HCT116 (cell line): ENCODE measurements around the gene GJB4. TPM values are rescaled to one million over a fixed set of nuclear protein-coding genes. Genes with fewer than 3 reads are reported as not detected.

Experiments
- ATAC-seq: fragments of 200-7000 bp; cut with Tn5 transposase; 2 replicates; pipeline ENCODE4 v1.9.1; 2020; ENCODE audit warnings: mild to moderate bottlenecking, moderate library complexity
- BruUV-seq: library from RNA; stranded (reverse); fragments of 400-500 nt; replicated peaks from 2 replicates; lab custom pipeline; 2021; lab: Mats Ljungman, UMichigan
- CTCF ChIA-PET: fragments of 300-600 bp; sonication (Branson Sonifier 250); formaldehyde crosslinking; loops from one replicate; lab custom pipeline; 2021; ENCODE audit warnings: antibody characterized with exemption; lab: Charles Lee
- POLR2A ChIA-PET: fragments of 300-600, 350-600 bp; sonication (Branson Sonifier 250); formaldehyde crosslinking; loops from one replicate; lab custom pipeline; 2021; ENCODE audit warnings: antibody characterized with exemption; lab: Charles Lee
- RAD21 ChIA-PET, 2 experiments: fragments of 300-600 bp; sonication (Branson Sonifier 250); formaldehyde crosslinking; loops; one replicate each; lab custom pipeline; 2023; ENCODE audit warnings: low total read pairs in 2 of 2; ENCODE audit not compliant: uncharacterized antibody in 2 of 2, unreplicated experiment in 2 of 2, low non-redundant PET in 1 of 2; lab: Charles Lee
- DNase-seq: peaks from one replicate; pipeline ENCODE4 v3.0.0-alpha.2; 2010; ENCODE audit warnings: low read depth, low spot score
- H2AFZ ChIP-seq: fragments of 200-600 bp; shearing (Covaris generic), sonication (generic); 2 replicates; pipeline ENCODE4 v1.6.1; 2017; ENCODE audit warnings: low read depth, mixed run types, mixed read lengths, antibody characterized with exemption, low read length; ENCODE audit not compliant: poor library complexity, severe bottlenecking
- H3K27ac ChIP-seq: 2 replicates; pipeline ENCODE4 v1.5.1; 2012; ENCODE audit warnings: low read depth, low read length
- H3K27me3 ChIP-seq: fragments of 200-600 bp; sonication (generic); 2 replicates; pipeline ENCODE4 v1.6.1; 2016; ENCODE audit warnings: mixed run types, low read length, mixed read lengths; ENCODE audit not compliant: insufficient read depth
- H3K36me3 ChIP-seq, 2 experiments: fragments of 200-500 bp in 1 of 2; fragments of 200-600 bp in 1 of 2; sonication (Bioruptor generic) in 1 of 2; sonication (generic) in 1 of 2; 2 replicates each; pipeline versions ENCODE4 v1.5.1 to v1.6.1; 2014 to 2016; ENCODE audit warnings: low read length in 2 of 2, inconsistent platforms in 1 of 2, mixed read lengths in 1 of 2, mixed run types in 1 of 2; ENCODE audit not compliant: insufficient read depth in 2 of 2, control insufficient read depth in 1 of 2
- H3K4me1 ChIP-seq, 2 experiments: fragments of 200-600 bp in 1 of 2; sonication (generic) in 1 of 2; 2 replicates each; pipeline versions ENCODE4 v1.5.1 to v1.6.1; 2012 to 2017; ENCODE audit warnings: low read length in 2 of 2, inconsistent platforms in 1 of 2, mild to moderate bottlenecking in 1 of 2, mixed read lengths in 1 of 2, mixed run types in 1 of 2, moderate library complexity in 1 of 2; ENCODE audit not compliant: insufficient read depth in 2 of 2, control insufficient read depth in 1 of 2
- H3K4me2 ChIP-seq: fragments of 200-600 bp; sonication (generic); 2 replicates; pipeline ENCODE4 v1.6.1; 2017; ENCODE audit warnings: mixed run types, low read length, mixed read lengths
- H3K4me3 ChIP-seq, 2 experiments: fragments of 200-600 bp in 1 of 2; sonication (generic) in 1 of 2; replicated peaks in 1 of 2; 2 replicates each; pipeline ENCODE4 v1.5.1; 2011 to 2016; ENCODE audit warnings: low read length in 2 of 2, control low read depth in 1 of 2, low read depth in 1 of 2, mild to moderate bottlenecking in 1 of 2, mixed read lengths in 1 of 2, mixed run types in 1 of 2
- H3K79me2 ChIP-seq: fragments of 200-600 bp; sonication (generic); 2 replicates; pipeline ENCODE4 v1.6.1; 2017; ENCODE audit warnings: mild to moderate bottlenecking, mixed run types, low read length, moderate library complexity, mixed read lengths; ENCODE audit not compliant: insufficient read depth
- H3K9ac ChIP-seq: fragments of 200-600 bp; sonication (generic); 2 replicates; pipeline ENCODE4 v1.6.1; 2016; ENCODE audit warnings: low read length, mixed read lengths
- H3K9me2 ChIP-seq: fragments of 200-600 bp; sonication (generic), shearing (Covaris generic); 2 replicates; pipeline ENCODE4 v1.6.1; 2017; ENCODE audit warnings: mixed run types, mild to moderate bottlenecking, moderate library complexity; ENCODE audit not compliant: insufficient read depth
- H3K9me3 ChIP-seq, 2 experiments: fragments of 200-500 bp in 1 of 2; fragments of 200-600 bp in 1 of 2; sonication (Bioruptor generic) in 1 of 2; sonication (generic) in 1 of 2; 2 replicates each; pipeline ENCODE4 v1.6.1; 2014 to 2017; ENCODE audit warnings: low read length in 2 of 2, mixed read lengths in 2 of 2, inconsistent platforms in 1 of 2, low read depth in 1 of 2, mild to moderate bottlenecking in 1 of 2, mixed run types in 1 of 2, moderate library complexity in 1 of 2; ENCODE audit not compliant: control insufficient read depth in 1 of 2, insufficient read depth in 1 of 2
- H4K20me1 ChIP-seq: fragments of 200-600 bp; sonication (generic), shearing (Covaris generic); 2 replicates; pipeline ENCODE4 v1.6.1; 2017; ENCODE audit warnings: mixed run types, mild to moderate bottlenecking, moderate library complexity; ENCODE audit not compliant: insufficient read depth
- CBX3 ChIP-seq: IDR thresholded peaks from 2 replicates; pipeline ENCODE4 v1.6.1; 2012; ENCODE audit warnings: low read depth
- JUND ChIP-seq: IDR thresholded peaks from 2 replicates; pipeline ENCODE4 v1.6.1; 2012
- POLR2AphosphoS5 ChIP-seq: IDR thresholded peaks from 2 replicates; pipeline ENCODE4 v1.6.1; 2011; ENCODE audit warnings: mild to moderate bottlenecking, low read depth, low read length, moderate library complexity
- intact Hi-C: fragments of 100-400 bp; cut with micrococcal nuclease; formaldehyde crosslinking; loops from 2 replicates; pipeline ENCODE4 v1.10.0; 2022
- total RNA-seq: library from RNA; stranded (reverse); gene quantifications from one replicate; pipeline ENCODE4 v1.2.1, GENCODE V29; 2021; ENCODE audit not compliant: unreplicated experiment
- TF ChIP-seq, protein P1 (sequence below): IDR thresholded peaks from 2 replicates; pipeline ENCODE4 v1.6.1; 2012
- TF ChIP-seq, protein P2 (sequence below): IDR thresholded peaks from 2 replicates; pipeline ENCODE4 v1.6.1; 2011; ENCODE audit warnings: mild to moderate bottlenecking, low read length, moderate library complexity; ENCODE audit not compliant: insufficient replicate concordance; ENCODE audit errors: extremely low read depth
- TF ChIP-seq, protein P3 (sequence below), 3 experiments: fragments of 200-600 bp in 1 of 3; sonication (generic) in 1 of 3; IDR thresholded peaks in 2 of 3; conservative IDR thresholded peaks in 1 of 3; 2 replicates each; pipeline ENCODE4 v1.5.1; 2012 to 2017; ENCODE audit warnings: low read depth in 2 of 3, low read length in 2 of 3, antibody characterized with exemption in 1 of 3, borderline replicate concordance in 1 of 3, control low read depth in 1 of 3, mild to moderate bottlenecking in 1 of 3, mixed read lengths in 1 of 3, mixed run types in 1 of 3, moderate library complexity in 1 of 3; ENCODE audit not compliant: insufficient read depth in 1 of 3
- TF ChIP-seq, protein P4 (sequence below): IDR thresholded peaks from 2 replicates; pipeline ENCODE4 v1.6.1; 2012; ENCODE audit warnings: low read depth

Gene GJB4
- total RNA-seq, 1 experiment from 2014 or later: 2.0 TPM

DNA sequence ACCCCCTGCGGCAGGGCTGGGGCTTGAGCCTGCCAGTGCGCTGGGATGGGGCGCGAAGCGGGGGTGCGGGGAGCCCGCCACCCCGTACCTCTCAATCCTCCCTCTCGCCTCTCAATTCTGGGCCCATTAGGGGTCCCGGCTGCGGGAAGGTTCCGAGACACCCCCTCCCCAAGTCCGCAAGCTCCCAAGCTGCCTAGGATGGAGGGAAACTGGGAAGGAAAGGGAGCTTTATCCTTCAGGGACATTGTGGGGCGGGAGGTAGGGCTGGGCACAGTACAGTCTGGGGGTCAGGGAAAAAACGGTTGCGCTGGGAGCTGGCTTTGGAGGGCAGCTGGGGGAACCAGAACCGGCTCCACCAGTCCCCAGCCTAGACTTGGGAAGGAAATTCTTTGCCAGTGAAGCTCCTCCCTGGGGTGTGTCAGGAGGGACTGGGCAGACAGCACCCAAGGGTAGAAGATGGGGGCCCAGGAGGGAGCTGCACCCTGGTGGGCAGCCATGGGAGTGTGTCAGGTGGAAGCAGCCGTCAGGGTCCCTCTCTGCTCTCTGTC, 22.4 kb downstream of the GJB4 start:
- H3K4me1 ChIP-seq: peaks cover 39 to 64% of the 10 kb centered on the region in 2 experiments
- DNase-seq (no peak), ATAC-seq (peak; percentile 59)
- peak overlapping the region; percentile 83 for H3K9ac ChIP-seq
- RAD21 ChIA-PET: no interaction called here
- TF ChIP-seq JUND: no peak
- TF ChIP-seq CBX3: no peak
- peak; percentile 46; the same call in 1 of the 2 replicates for TF ChIP-seq POLR2AphosphoS5
- TF ChIP-seq, protein P1, sequence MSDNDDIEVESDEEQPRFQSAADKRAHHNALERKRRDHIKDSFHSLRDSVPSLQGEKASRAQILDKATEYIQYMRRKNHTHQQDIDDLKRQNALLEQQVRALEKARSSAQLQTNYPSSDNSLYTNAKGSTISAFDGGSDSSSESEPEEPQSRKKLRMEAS: no peak
- TF ChIP-seq, protein P2, sequence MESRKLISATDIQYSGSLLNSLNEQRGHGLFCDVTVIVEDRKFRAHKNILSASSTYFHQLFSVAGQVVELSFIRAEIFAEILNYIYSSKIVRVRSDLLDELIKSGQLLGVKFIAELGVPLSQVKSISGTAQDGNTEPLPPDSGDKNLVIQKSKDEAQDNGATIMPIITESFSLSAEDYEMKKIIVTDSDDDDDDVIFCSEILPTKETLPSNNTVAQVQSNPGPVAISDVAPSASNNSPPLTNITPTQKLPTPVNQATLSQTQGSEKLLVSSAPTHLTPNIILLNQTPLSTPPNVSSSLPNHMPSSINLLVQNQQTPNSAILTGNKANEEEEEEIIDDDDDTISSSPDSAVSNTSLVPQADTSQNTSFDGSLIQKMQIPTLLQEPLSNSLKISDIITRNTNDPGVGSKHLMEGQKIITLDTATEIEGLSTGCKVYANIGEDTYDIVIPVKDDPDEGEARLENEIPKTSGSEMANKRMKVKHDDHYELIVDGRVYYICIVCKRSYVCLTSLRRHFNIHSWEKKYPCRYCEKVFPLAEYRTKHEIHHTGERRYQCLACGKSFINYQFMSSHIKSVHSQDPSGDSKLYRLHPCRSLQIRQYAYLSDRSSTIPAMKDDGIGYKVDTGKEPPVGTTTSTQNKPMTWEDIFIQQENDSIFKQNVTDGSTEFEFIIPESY: no peak
- TF ChIP-seq, protein P3, sequence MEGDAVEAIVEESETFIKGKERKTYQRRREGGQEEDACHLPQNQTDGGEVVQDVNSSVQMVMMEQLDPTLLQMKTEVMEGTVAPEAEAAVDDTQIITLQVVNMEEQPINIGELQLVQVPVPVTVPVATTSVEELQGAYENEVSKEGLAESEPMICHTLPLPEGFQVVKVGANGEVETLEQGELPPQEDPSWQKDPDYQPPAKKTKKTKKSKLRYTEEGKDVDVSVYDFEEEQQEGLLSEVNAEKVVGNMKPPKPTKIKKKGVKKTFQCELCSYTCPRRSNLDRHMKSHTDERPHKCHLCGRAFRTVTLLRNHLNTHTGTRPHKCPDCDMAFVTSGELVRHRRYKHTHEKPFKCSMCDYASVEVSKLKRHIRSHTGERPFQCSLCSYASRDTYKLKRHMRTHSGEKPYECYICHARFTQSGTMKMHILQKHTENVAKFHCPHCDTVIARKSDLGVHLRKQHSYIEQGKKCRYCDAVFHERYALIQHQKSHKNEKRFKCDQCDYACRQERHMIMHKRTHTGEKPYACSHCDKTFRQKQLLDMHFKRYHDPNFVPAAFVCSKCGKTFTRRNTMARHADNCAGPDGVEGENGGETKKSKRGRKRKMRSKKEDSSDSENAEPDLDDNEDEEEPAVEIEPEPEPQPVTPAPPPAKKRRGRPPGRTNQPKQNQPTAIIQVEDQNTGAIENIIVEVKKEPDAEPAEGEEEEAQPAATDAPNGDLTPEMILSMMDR (IDR thresholded peaks at IDR 0.05 in 2 of 3, conservative IDR thresholded peaks at IDR 0.05 in 1 of 3; ENCODE audit: borderline replicate concordance in 1 of 3, insufficient read depth in 1 of 3, low read depth in 2 of 3, low read length in 2 of 3): peak in 2 of 3 experiments; percentile 21 to 40; a peak in 3 of 6 replicates
- TF ChIP-seq, protein P4, sequence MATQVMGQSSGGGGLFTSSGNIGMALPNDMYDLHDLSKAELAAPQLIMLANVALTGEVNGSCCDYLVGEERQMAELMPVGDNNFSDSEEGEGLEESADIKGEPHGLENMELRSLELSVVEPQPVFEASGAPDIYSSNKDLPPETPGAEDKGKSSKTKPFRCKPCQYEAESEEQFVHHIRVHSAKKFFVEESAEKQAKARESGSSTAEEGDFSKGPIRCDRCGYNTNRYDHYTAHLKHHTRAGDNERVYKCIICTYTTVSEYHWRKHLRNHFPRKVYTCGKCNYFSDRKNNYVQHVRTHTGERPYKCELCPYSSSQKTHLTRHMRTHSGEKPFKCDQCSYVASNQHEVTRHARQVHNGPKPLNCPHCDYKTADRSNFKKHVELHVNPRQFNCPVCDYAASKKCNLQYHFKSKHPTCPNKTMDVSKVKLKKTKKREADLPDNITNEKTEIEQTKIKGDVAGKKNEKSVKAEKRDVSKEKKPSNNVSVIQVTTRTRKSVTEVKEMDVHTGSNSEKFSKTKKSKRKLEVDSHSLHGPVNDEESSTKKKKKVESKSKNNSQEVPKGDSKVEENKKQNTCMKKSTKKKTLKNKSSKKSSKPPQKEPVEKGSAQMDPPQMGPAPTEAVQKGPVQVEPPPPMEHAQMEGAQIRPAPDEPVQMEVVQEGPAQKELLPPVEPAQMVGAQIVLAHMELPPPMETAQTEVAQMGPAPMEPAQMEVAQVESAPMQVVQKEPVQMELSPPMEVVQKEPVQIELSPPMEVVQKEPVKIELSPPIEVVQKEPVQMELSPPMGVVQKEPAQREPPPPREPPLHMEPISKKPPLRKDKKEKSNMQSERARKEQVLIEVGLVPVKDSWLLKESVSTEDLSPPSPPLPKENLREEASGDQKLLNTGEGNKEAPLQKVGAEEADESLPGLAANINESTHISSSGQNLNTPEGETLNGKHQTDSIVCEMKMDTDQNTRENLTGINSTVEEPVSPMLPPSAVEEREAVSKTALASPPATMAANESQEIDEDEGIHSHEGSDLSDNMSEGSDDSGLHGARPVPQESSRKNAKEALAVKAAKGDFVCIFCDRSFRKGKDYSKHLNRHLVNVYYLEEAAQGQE: no peak
- intact Hi-C loops: no loop called here
- H3K9me2 ChIP-seq: no peaks in the 10 kb centered on the region
- peaks cover 4 to 23% of the 10 kb centered on the region in 2 experiments; a peak in 2 of 4 replicates for H3K36me3 ChIP-seq
- H4K20me1 ChIP-seq: no peaks in the 10 kb centered on the region
- peak overlapping the region; percentile 86 for H3K4me2 ChIP-seq
- H3K4me3 ChIP-seq: peak overlapping the region; percentile 84 to 92
- peak overlapping the region; percentile 98 for H3K27ac ChIP-seq
- H3K9me3 ChIP-seq: no peaks in the 10 kb centered on the region
- CTCF ChIA-PET: interaction anchor here (0.9 to 1.6 kb wide), 3 partner anchors 39 to 78 kb away, joined by 3 to 8 read pairs (median 8); partner anchors contain the start of gene SMIM12
- no peak overlapping the region for H2AFZ ChIP-seq
- POLR2A ChIA-PET: interaction anchor here (0.6 to 0.9 kb wide), 2 partner anchors 10 to 19 kb away, joined by 3 read pairs; no protein-coding TSS in a partner anchor
- TSS peak; percentile 57 for BruUV-seq
- H3K79me2 ChIP-seq: peaks cover 48% of the 10 kb centered on the region
- H3K27me3 ChIP-seq: no peaks in the 10 kb centered on the region
